Thyroid gland (tissue), 4 donors: ENCODE data around the gene COL7A1.

ENCODE experiments used
- POLR2A ChIP-seq, 2 donors: fragments of 450-650 bp; IDR thresholded peaks; one replicate each; pipeline ENCODE4 v1.6.1; 2017; ENCODE audit warnings: antibody characterized with exemption in 2 of 2, mild to moderate bottlenecking in 2 of 2, moderate library complexity in 1 of 2
- TF ChIP-seq, protein P1 (sequence below), 6 experiments: fragments of 200-600 bp in 3 of 6; fragments of 450-650 bp in 3 of 6; sonication (generic) in 3 of 6; IDR thresholded peaks; one replicate each; pipeline ENCODE4 v1.5.1; 2016 to 2019; ENCODE audit warnings: antibody characterized with exemption in 6 of 6, mild to moderate bottlenecking in 2 of 6, inconsistent platforms in 1 of 6, moderate library complexity in 1 of 6

- no peak for TF ChIP-seq POLR2A (IDR thresholded peaks at IDR 0.05)
- TF ChIP-seq, protein P1, sequence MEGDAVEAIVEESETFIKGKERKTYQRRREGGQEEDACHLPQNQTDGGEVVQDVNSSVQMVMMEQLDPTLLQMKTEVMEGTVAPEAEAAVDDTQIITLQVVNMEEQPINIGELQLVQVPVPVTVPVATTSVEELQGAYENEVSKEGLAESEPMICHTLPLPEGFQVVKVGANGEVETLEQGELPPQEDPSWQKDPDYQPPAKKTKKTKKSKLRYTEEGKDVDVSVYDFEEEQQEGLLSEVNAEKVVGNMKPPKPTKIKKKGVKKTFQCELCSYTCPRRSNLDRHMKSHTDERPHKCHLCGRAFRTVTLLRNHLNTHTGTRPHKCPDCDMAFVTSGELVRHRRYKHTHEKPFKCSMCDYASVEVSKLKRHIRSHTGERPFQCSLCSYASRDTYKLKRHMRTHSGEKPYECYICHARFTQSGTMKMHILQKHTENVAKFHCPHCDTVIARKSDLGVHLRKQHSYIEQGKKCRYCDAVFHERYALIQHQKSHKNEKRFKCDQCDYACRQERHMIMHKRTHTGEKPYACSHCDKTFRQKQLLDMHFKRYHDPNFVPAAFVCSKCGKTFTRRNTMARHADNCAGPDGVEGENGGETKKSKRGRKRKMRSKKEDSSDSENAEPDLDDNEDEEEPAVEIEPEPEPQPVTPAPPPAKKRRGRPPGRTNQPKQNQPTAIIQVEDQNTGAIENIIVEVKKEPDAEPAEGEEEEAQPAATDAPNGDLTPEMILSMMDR (IDR thresholded peaks at IDR 0.05), result no peak
Observed at GRCh38 chr3:48555231-48555948, 39.7 kb downstream of the COL7A1 start.
